IMR-90 (cell line): Measurements from ENCODE around the gene C2orf49. TPM values are rescaled to one million over a fixed set of nuclear protein-coding genes. Genes with fewer than 3 reads are reported as not detected.

ENCODE experiments used
- ATAC-seq: fragments of 200-7000 bp; cut with Tn5 transposase; 2 replicates; pipeline ENCODE4 v1.9.1; 2020; ENCODE audit warnings: low read depth, mild to moderate bottlenecking, moderate library complexity
- BruUV-seq: library from RNA; stranded (reverse); fragments of 400-500 nt; replicated peaks from 2 replicates; lab custom pipeline; 2021; lab: Mats Ljungman, UMichigan
- CTCF ChIA-PET: fragments of 300-600 bp; formaldehyde crosslinking; extraction: SDS; loops from one replicate; lab custom pipeline; 2021; ENCODE audit warnings: antibody characterized with exemption; lab: Yijun Ruan, JAX
- POLR2A ChIA-PET: fragments of 300-600 bp; sonication (Branson Sonifier 250); formaldehyde crosslinking; loops from one replicate; lab custom pipeline; 2022; ENCODE audit warnings: antibody characterized with exemption; ENCODE audit not compliant: unreplicated experiment; lab: Charles Lee
- DNase-seq: peaks from one replicate; pipeline ENCODE4 v3.0.0; 2013
- H2AFZ ChIP-seq: replicated peaks from 2 replicates; pipeline ENCODE3; 2013; ENCODE audit warnings: low read length, mild to moderate bottlenecking; ENCODE audit not compliant: poor library complexity
- H2AK5ac ChIP-seq: 2 replicates; pipeline ENCODE4 v1.6.1; 2013; ENCODE audit warnings: low read depth, low read length, inconsistent platforms
- H2AK9ac ChIP-seq: replicated peaks from 2 replicates; pipeline ENCODE3; 2013; ENCODE audit warnings: mild to moderate bottlenecking, low read depth, low read length, moderate library complexity; ENCODE audit not compliant: poor library complexity
- H2BK120ac ChIP-seq: 2 replicates; pipeline ENCODE4 v1.6.1; 2013; ENCODE audit warnings: low read depth, low read length, inconsistent platforms
- H2BK15ac ChIP-seq: 3 replicates; pipeline ENCODE4 v1.6.1; 2013; ENCODE audit warnings: low read depth, low read length, inconsistent platforms
- H2BK20ac ChIP-seq: 2 replicates; pipeline ENCODE4 v1.6.1; 2013; ENCODE audit warnings: low read depth, mild to moderate bottlenecking, inconsistent platforms, low read length, moderate library complexity
- H2BK5ac ChIP-seq: 2 replicates; pipeline ENCODE4 v1.6.1; 2013; ENCODE audit warnings: mild to moderate bottlenecking, low read depth, low read length, inconsistent platforms; ENCODE audit not compliant: poor library complexity, severe bottlenecking
- H3K14ac ChIP-seq: replicated peaks from 2 replicates; pipeline ENCODE4 v1.6.1; 2013; ENCODE audit warnings: low read depth, low read length, inconsistent platforms
- H3K18ac ChIP-seq: 2 replicates; pipeline ENCODE4 v1.6.1; 2013; ENCODE audit warnings: low read depth, low read length, control low read depth
- H3K23ac ChIP-seq: 2 replicates; pipeline ENCODE4 v1.6.1; 2013; ENCODE audit warnings: low read depth, low read length, inconsistent platforms
- H3K27ac ChIP-seq: 2 replicates; pipeline ENCODE4 v1.5.1; 2013; ENCODE audit warnings: mild to moderate bottlenecking, control low read depth, low read length; ENCODE audit not compliant: insufficient read depth
- H3K27me3 ChIP-seq: 2 replicates; pipeline ENCODE4 v1.6.1; 2013; ENCODE audit warnings: low read length; ENCODE audit not compliant: control insufficient read depth, insufficient read depth
- H3K36me3 ChIP-seq: 2 replicates; pipeline ENCODE4 v1.6.1; 2013; ENCODE audit warnings: low read length, mixed read lengths; ENCODE audit not compliant: control insufficient read depth, insufficient read depth
- H3K4ac ChIP-seq: 2 replicates; pipeline ENCODE4 v1.6.1; 2013; ENCODE audit warnings: low read depth, low read length, inconsistent platforms
- H3K4me1 ChIP-seq: 2 replicates; pipeline ENCODE4 v1.6.1; 2013; ENCODE audit warnings: low read length, mixed read lengths; ENCODE audit not compliant: control insufficient read depth, insufficient read depth
- H3K4me2 ChIP-seq: 2 replicates; pipeline ENCODE4 v1.6.1; 2013; ENCODE audit warnings: low read depth, mild to moderate bottlenecking, control low read depth, low read length, moderate library complexity
- H3K4me3 ChIP-seq: 2 replicates; pipeline ENCODE4 v1.5.1; 2013; ENCODE audit warnings: low read depth, mild to moderate bottlenecking, control low read depth, low read length, moderate library complexity; ENCODE audit not compliant: insufficient read depth
- H3K56ac ChIP-seq: 2 replicates; pipeline ENCODE4 v1.6.1; 2013; ENCODE audit warnings: low read length, inconsistent platforms; ENCODE audit not compliant: insufficient read depth; ENCODE audit errors: extremely low read depth
- H3K79me1 ChIP-seq, 2 experiments: 2 replicates each; pipeline ENCODE4 v1.6.1; 2013; ENCODE audit warnings: low read length in 2 of 2, inconsistent platforms in 1 of 2, low read depth in 1 of 2
- H3K9ac ChIP-seq: 2 replicates; pipeline ENCODE4 v1.6.1; 2013; ENCODE audit warnings: low read depth, low read length, control low read depth
- H3K9me1 ChIP-seq: 2 replicates; pipeline ENCODE4 v1.6.1; 2013; ENCODE audit warnings: low read length, inconsistent platforms; ENCODE audit not compliant: insufficient read depth
- H3K9me3 ChIP-seq: 2 replicates; pipeline ENCODE4 v1.6.1; 2013; ENCODE audit warnings: low read length; ENCODE audit not compliant: control insufficient read depth, insufficient read depth
- H4K20me1 ChIP-seq: 2 replicates; pipeline ENCODE4 v1.6.1; 2013; ENCODE audit warnings: low read length, inconsistent platforms; ENCODE audit not compliant: insufficient read depth
- H4K5ac ChIP-seq: 2 replicates; pipeline ENCODE4 v1.6.1; 2013; ENCODE audit warnings: mild to moderate bottlenecking, low read depth, low read length, control low read depth
- H4K8ac ChIP-seq, 2 experiments: 2 replicates each; pipeline ENCODE4 v1.6.1; 2013; ENCODE audit warnings: low read depth in 2 of 2, low read length in 2 of 2, control low read depth in 1 of 2, inconsistent platforms in 1 of 2
- H4K91ac ChIP-seq: 2 replicates; pipeline ENCODE4 v1.6.1; 2013; ENCODE audit warnings: low read depth, low read length, inconsistent platforms; ENCODE audit not compliant: insufficient read depth
- CEBPB ChIP-seq: IDR thresholded peaks from 2 replicates; pipeline ENCODE4 v1.6.1; 2012; ENCODE audit warnings: low read depth, low read length, improper control_type of control experiment
- MAFK ChIP-seq: IDR thresholded peaks from 2 replicates; pipeline ENCODE4 v1.6.1; 2012; ENCODE audit warnings: low read depth, low read length, improper control_type of control experiment
- MXI1 ChIP-seq: IDR thresholded peaks from 2 replicates; pipeline ENCODE4 v1.6.1; 2012; ENCODE audit warnings: low read depth, mild to moderate bottlenecking, low read length, moderate library complexity, borderline replicate concordance
- WGBS, 2 experiments: methylation state at CpG; one replicate each; pipeline versions ENCODE4 v1.1.5 to v1.1.7; 2013; ENCODE audit warnings: missing lambda C conversion rate in 2 of 2; ENCODE audit not compliant: insufficient read length in 1 of 2; ENCODE audit errors: extremely low coverage in 2 of 2; 5-methylcytosine and 5-hydroxymethylcytosine counted together
- dilution Hi-C: fragments of 300-500 bp; cut with HindIII; formaldehyde crosslinking; loops from one replicate; pipeline ENCODE4 v1.14.3; 2018; ENCODE audit warnings: low sequenced_read_pairs; ENCODE audit not compliant: unreplicated experiment
- in situ Hi-C: fragments of 300-500 bp; cut with MboI; formaldehyde crosslinking; loops from 3 replicates; pipeline ENCODE4 v1.14.3; 2019; ENCODE audit warnings: low sequenced_read_pairs, inconsistent platforms, mixed read lengths
- intact Hi-C: fragments of 100-400 bp; cut with micrococcal nuclease; formaldehyde crosslinking; loops from 2 replicates; pipeline ENCODE4 v1.10.0; 2022
- polyA plus RNA-seq, 3 experiments: library from polyadenylated mRNA; depleted of rRNA; stranded (reverse); fragments of >200 nt; gene quantifications; 2 replicates each; pipeline ENCODE4 v1.2.3, GENCODE V29; 2012; ENCODE audit warnings: low replicate concordance in 1 of 3
- total RNA-seq: library from RNA; depleted of rRNA; stranded (reverse); fragments of >200 nt; gene quantifications from 2 replicates; pipeline ENCODE4 v1.2.3, GENCODE V29; 2012

The C2orf49 gene
- total and polyA plus RNA-seq, 2 of the 4 experiments (the other 2 are of a cell fraction) = 3.8 to 8.5 TPM

- Histone ChIP-seq H2BK5ac (peak overlapping the region; percentile 97), H2BK120ac (peak overlapping the region; percentile 75), H4K8ac (peak overlapping the region; percentile 84 to 88; a peak in 3 of 4 replicates), H4K5ac (peak overlapping the region; percentile 89), H3K4me3 (no peak overlapping the region), H2BK15ac (peak overlapping the region; percentile 91; the same call in 1 of the 3 replicates), H2AK5ac (peak overlapping the region; percentile 63), H2AK9ac (peak overlapping the region; percentile 10), H3K4me1 (peaks cover 57% of the 10 kb centered on the region), H3K56ac (peak overlapping the region; percentile 40; the same call in 1 of the 2 replicates), H3K27ac (peak overlapping the region; percentile 93), H3K36me3 (peaks cover 76% of the 10 kb centered on the region), H3K4ac (peak overlapping the region; percentile 93), H3K4me2 (no peak overlapping the region), H3K14ac (peak overlapping the region; percentile 55), H3K9me3 (no peaks in the 10 kb centered on the region), H3K9me1 (peaks cover 50% of the 10 kb centered on the region), H2BK20ac (peak overlapping the region; percentile 74), H3K18ac (peak overlapping the region; percentile 93), H3K23ac (peak overlapping the region; percentile 66), H3K79me1 (peaks cover 47 to 88% of the 10 kb centered on the region in 2 experiments), H2AFZ (no peak overlapping the region), H3K27me3 (no peaks in the 10 kb centered on the region), H3K9ac (peak overlapping the region; percentile 1; the same call in 1 of the 2 replicates), H4K91ac (peak overlapping the region; percentile 91), H4K20me1 (peaks cover 59% of the 10 kb centered on the region)
- dilution Hi-C loops = no loop called here
- intact Hi-C loops = no loop called here
- in situ Hi-C loops = no loop called here
- BruUV-seq = TSS peak; percentile 1
- ChIA-PET POLR2A (no interaction called here), CTCF (no interaction called here)
- ATAC-seq = peak; percentile 44
- TF ChIP-seq MXI1 = no peak
- peak; percentile 44 for TF ChIP-seq MAFK
- TF ChIP-seq CEBPB = peak; percentile 56
- peak; percentile 90 for DNase-seq
- WGBS, 2 experiments = 64% methylated on average over 3 of the region's 15 CpGs; no CpG with 5 or more reads in 1 of the 2 experiments
Observed at GRCh38 chr2:105375001-105375561, 37.7 kb downstream of the C2orf49 start.
